Ecto neural progenitor cell (in vitro differentiated cells): ENCODE results near the gene PPP1R37.

Experiments used
- DNase-seq: peaks from one replicate; pipeline ENCODE4 v3.0.0-alpha.2; 2018; ENCODE audit warnings: low spot score

Gene PPP1R37

GRCh38 chr19:45152504-45153338 is 59.7 kb downstream of the PPP1R37 start:
- peak; percentile 70 for DNase-seq

GRCh38 chr19:45153339-45154063 is 60.5 kb downstream of the PPP1R37 start:
- DNase-seq, result peak; percentile 80

DNA sequence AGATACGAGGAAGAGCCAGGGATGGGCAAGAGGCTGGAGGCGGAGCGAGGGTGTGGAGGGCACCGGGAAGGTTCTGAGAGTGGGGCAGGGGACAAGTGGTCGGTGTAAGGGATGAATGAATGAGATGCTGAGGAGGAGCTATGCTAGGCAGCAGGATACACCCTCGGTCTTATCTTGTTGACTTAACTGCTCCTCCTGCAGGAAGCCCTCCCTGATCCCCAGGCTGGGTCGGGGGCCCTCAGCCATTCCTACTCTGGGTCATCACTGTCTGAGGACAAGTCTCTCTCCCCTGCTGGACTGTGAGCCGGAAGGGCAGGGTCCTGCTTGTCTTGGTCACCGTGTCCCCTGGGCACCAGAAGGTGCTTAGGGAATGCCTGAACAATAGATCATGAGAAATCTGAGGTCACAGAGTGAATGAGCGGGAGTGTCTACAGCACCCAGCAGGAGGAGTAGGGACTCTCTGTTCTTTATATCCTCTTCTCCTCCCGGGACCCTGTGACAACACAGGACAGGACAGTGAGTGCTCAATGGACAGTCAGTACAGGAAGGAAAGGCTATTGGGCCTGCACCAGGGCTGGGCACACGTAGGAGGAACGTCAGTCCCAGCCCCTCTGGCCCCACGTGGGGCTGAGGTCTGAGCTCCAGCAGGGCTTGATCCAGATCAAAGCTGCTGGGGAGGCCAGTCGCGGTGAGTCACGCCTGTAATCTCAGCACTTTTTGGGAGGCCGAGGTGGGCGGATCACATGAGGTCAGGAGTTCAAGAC is 61.3 kb downstream of the PPP1R37 start:
- DNase-seq, result no peak

DNA sequence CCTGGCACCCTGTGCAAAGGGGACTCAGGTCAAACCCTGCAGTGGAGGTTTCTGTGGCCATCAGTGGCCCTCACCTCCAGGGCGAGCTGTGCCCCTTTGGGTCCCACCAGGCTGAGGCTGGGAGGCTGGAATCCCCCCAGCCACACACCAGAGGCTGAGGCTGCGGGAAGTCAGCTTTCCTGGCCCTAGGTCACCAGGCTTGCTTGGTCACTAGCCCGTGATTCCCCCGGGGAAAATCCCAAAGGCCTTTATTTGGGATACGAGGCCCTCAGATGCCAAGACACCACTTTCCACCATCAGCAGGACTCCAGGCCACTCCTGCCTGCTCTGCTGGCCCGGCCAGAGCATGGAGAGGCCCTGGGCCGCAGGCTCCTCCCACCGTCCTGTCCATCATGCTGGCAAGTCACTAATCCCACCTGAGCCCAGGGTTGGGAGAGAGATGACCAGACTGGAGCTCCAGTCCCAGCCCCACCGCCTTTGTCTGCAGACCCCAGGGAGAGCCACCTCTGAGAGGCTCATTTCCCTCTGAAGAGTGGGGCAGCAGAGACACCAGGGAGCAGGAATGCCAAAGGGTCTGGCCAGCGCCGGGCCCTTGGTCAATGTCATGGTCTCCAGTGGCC is 63.1 kb downstream of the PPP1R37 start:
- no peak for DNase-seq

DNA sequence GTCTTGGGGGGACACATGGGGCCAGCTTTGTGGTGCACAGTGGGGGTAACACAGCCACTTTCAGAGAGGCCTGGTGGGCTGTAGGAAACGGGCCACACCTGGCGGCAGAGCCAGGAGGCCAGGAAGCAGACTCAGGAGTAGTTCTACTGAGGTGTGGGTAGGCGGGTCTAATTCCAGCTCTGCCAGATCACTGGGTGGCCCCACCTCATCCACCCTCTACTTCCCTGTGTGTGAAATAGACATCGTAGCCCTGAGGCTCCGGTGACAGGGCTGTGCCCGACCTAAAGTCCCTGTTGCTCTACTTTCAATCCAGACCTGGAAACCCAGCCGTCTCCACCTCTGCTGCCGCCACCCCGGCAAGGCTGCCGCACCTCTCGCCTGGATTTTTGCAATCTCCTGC is 63.8 kb downstream of the PPP1R37 start:
- DNase-seq, result no peak

DNA sequence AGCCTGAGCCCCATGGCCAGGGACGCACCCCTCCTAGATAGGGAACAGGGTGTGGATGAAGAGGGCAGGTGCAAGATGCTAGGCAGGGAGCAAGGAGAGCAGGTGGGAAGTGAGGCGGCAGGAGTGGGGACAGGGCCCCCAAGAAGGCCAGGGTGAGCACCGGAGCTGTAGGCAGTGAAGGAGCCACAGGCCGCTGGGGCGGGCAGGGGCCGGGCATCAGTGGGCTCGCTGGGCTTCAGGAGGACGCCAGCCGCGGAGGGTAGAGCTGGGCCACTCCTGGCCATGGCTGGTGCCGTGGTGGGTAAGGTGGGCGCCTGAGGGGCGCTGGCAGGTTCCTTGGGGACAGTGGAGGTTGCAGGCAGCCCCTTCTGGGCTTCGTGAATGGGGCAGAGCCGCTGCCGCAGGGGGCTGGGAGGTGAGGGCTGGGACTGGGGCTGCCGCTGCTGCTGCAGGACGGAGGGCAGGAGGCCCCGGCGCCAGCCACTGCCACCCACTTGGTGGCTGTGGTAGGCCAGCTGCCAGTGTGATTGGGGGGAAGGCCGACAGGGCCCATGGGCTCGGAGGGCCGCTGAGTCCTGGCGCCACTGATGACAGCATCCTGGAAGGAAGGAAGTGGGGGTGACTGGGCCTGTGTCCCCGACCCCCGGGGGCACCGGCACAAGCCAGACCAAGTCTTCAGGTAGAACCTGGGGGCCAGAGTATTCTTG is 65.7 kb downstream of the PPP1R37 start:
- no peak for DNase-seq

- no peak for DNase-seq
These were observed 66.4 kb downstream of the PPP1R37 start for GRCh38 chr19:45159210-45159970.

- no peak for DNase-seq
These were observed 67.0 kb downstream of the PPP1R37 start for GRCh38 chr19:45159971-45160324.

GRCh38 chr19:45160870-45161737 is 68.1 kb downstream of the PPP1R37 start, which contains the start of gene NKPD1:
TSS of gene NKPD1 (minus strand) at chr19:45160982. CDS start at chr19:45160150, 832 bp downstream.
- DNase-seq, result no peak

- DNase-seq, result peak; percentile 80
These were observed 69.0 kb downstream of the PPP1R37 start for GRCh38 chr19:45161738-45162607.

DNA sequence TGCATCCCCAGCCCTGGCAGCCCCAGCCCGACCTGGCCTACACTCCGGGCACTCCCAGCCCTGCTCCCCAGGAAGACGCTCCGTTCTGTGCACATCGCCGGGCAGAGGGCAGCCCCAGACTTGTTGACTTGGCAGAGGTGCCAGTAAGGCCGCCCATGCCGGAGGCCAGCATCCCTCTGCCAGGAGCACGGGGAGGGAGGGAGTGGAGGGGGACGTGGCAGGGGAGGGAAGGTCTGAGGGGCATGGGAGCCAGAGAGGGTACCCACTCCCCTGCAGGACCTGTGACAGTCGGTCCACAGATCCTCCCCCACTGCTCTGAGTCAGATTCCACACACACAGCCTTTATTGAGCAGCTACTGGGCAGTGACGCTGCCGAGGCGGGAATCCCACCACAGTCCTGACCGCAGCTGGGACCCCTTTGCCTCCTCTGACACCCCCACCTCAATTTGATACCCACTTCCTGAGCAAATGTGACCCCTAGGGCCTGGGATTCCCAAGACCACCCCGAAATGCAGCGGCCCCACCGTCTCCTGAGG is 69.7 kb downstream of the PPP1R37 start:
- DNase-seq, result no peak

GRCh38 chr19:45163156-45163555 is 70.2 kb downstream of the PPP1R37 start:
- no peak for DNase-seq

GRCh38 chr19:45163751-45164460 is 70.9 kb downstream of the PPP1R37 start:
- DNase-seq, result no peak

DNA sequence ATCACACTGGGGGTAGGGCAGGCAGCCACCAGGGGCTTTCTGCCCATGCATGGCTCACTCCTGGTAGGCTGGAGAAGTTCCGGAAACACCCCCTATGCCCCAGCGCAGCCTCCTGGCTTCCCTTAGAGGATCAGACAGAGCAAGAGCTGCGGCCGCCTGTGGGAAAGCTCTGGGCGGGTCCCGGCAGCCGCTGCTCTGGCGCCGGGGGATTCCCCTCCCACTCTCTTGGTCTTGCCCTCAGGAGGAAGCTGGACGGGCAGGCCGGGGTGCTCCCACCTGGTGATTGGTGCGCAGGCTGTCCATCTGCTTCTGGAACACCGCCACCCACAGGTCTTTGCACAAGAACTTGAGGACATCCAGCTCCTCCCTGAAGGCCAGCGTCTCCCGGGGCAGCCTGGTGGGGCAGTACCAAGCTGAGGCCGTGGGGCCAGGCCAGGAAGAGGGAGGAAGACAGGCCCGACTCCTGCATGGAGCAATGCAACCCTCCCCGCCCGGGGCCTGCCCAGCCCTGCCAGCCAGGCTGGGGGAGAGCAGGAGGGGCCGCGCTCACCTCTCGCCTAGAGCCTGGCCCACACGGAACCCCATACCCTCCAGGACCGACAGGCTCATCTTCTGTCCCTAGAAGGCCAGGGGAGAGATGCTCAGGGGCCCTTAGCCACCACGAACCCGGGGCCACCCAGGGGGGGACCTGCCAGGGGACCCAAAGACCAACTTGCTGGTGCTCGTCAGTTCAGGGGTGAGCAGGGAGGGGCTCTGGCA is 71.8 kb downstream of the PPP1R37 start:
- DNase-seq, result no peak

- DNase-seq, result no peak
These were observed 73.8 kb downstream of the PPP1R37 start for GRCh38 chr19:45166723-45167252.

DNA sequence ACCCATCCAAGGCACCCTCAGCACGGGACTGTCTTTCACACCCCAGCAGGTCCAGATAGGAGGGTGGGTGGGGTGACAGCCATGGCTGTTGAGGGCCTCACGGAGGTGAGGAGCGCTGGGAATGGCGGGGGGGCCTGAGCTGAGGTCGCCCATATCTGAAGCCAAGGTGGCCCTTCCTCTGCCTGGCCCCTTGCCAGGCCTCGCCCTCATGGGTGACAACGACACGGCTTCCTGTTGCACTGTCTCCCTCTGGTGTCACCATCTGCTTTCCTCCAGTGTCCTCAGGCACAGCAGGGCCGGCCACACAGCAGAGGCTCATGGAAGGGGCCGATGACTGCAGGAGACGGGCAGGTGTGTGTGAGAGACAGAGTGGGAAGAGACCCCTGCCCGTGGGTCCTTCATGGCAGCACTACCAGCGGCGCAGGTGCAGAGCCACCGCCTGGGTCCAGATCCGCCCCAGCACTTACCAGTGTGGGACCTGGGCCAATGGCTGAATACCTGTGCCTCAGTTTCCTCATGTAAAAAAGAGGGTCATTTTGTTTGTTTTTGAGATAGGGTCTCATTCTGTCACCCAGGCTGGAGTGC is 75.9 kb downstream of the PPP1R37 start:
- DNase-seq, result no peak
